Left lung (tissue), 10 donors: Measurements from ENCODE around the gene PIH1D2. TPM values are rescaled to one million over a fixed set of nuclear protein-coding genes. Genes with fewer than 3 reads are reported as not detected.

Experiments
- ATAC-seq: fragments of 200-7000 bp; cut with Tn5 transposase; one replicate; pipeline ENCODE4 v1.9.1; 2020; ENCODE audit warnings: moderate library complexity
- DNase-seq, 4 donors: peaks; one replicate each; pipeline ENCODE4 v3.0.0-alpha.2; 2013 to 2020
- H3K27ac ChIP-seq, 2 donors: fragments of 200-600 bp; sonication (generic) in 1 of 2; one replicate each; pipeline versions ENCODE4 v1.5.0 to v1.8.0; 2020 to 2021
- H3K27me3 ChIP-seq, 2 donors: fragments of 200-600 bp; sonication (generic) in 1 of 2; one replicate each; pipeline versions ENCODE4 v1.5.0 to v1.8.0; 2020 to 2021
- H3K36me3 ChIP-seq, 2 donors: fragments of 200-600 bp; sonication (generic) in 1 of 2; one replicate each; pipeline versions ENCODE4 v1.5.0 to v1.8.0; 2020 to 2021
- H3K4me1 ChIP-seq, 2 donors: fragments of 200-600 bp; one replicate each; pipeline ENCODE4 v1.8.0; 2021
- H3K4me3 ChIP-seq, 2 donors: fragments of 200-600 bp; sonication (generic) in 1 of 2; one replicate each; pipeline versions ENCODE4 v1.5.0 to v1.8.0; 2020 to 2021; ENCODE audit warnings: mild to moderate bottlenecking in 1 of 2
- H3K9me3 ChIP-seq, 2 donors: fragments of 200-600 bp; sonication (generic) in 1 of 2; one replicate each; pipeline versions ENCODE4 v1.5.0 to v1.8.0; 2020 to 2021
- intact Hi-C, 2 donors: fragments of 100-400 bp; cut with DNase I; formaldehyde crosslinking; loops; one replicate each; pipeline versions ENCODE4 v1.11.2 to v1.14.2; 2022
- polyA plus RNA-seq, 6 donors: library from polyadenylated mRNA; unstranded; fragments of 120-200 nt; gene quantifications; one replicate each; pipeline ENCODE4 v1.2.1, GENCODE V29; 2013; ENCODE audit not compliant: insufficient read length in 6 of 6
- total RNA-seq, 2 donors: library from RNA; stranded (reverse); fragmentation: NEBNext Ultra II Directional; extraction: Animal tissue kit (Norgen Biotek cat#: 25700); gene quantifications; one replicate each; pipeline ENCODE4 v1.2.1, GENCODE V29; 2021
- TF ChIP-seq, protein P1 (sequence below), 2 donors: fragments of 200-600 bp; sonication (generic) in 1 of 2; IDR thresholded peaks; one replicate each; pipeline versions ENCODE4 v1.5.0 to v1.8.0; 2021; ENCODE audit warnings: antibody characterized with exemption in 2 of 2
- donor health status: DM: no; HTN: yes; CAD: no.
- donor health status: DM: no; HTN: no; CAD: no.

Gene PIH1D2
- total and polyA plus RNA-seq, 8 donors: 2.7 to 9.3 (median 6.7) TPM

DNA sequence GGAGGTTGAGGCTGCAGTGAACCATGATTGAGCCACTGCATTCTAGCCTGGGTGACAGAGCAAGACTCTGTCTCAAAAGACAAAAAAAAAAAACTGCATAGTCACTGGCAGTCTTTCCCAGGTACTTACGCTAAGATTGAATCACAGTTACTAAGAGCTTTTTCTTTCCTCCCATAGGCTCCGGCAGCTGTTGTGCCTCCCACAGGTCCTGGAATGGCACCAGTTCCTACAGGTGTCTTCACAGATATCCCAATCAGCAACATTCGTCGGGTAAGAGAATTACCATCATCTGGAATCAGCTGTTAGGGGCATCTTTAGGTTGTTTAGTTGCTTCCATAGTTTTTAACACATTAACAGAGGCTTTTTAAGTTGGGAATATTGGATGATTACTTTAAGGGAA is 28.9 kb downstream of the PIH1D2 start:
- Histone ChIP-seq H3K4me3 (no peak overlapping the region), H3K4me1 (peaks cover 0 to 6% of the 10 kb centered on the region in 2 donors), H3K36me3 (peaks cover 0 to 80% of the 10 kb centered on the region in 2 donors), H3K9me3 (no peaks in the 10 kb centered on the region), H3K27me3 (no peaks in the 10 kb centered on the region), H3K27ac (no peak overlapping the region)
- no peak for ATAC-seq
- TF ChIP-seq, protein P1, sequence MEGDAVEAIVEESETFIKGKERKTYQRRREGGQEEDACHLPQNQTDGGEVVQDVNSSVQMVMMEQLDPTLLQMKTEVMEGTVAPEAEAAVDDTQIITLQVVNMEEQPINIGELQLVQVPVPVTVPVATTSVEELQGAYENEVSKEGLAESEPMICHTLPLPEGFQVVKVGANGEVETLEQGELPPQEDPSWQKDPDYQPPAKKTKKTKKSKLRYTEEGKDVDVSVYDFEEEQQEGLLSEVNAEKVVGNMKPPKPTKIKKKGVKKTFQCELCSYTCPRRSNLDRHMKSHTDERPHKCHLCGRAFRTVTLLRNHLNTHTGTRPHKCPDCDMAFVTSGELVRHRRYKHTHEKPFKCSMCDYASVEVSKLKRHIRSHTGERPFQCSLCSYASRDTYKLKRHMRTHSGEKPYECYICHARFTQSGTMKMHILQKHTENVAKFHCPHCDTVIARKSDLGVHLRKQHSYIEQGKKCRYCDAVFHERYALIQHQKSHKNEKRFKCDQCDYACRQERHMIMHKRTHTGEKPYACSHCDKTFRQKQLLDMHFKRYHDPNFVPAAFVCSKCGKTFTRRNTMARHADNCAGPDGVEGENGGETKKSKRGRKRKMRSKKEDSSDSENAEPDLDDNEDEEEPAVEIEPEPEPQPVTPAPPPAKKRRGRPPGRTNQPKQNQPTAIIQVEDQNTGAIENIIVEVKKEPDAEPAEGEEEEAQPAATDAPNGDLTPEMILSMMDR (IDR thresholded peaks at IDR 0.05): no peak
- DNase-seq: no peak
- intact Hi-C loops: no loop called here

- ATAC-seq (no peak), DNase-seq (no peak)
- peaks cover 0 to 90% of the 10 kb centered on the region in 2 donors for H3K36me3 ChIP-seq
- H3K27ac ChIP-seq: no peak overlapping the region
- H3K27me3 ChIP-seq: no peaks in the 10 kb centered on the region
- no peaks in the 10 kb centered on the region for H3K9me3 ChIP-seq
- no peaks in the 10 kb centered on the region for H3K4me1 ChIP-seq
- TF ChIP-seq, protein P1 (IDR thresholded peaks at IDR 0.05): no peak
- intact Hi-C loops: no loop called here
- H3K4me3 ChIP-seq: no peak overlapping the region
Measured at GRCh38 chr11:112042961-112043304, 30.9 kb downstream of the PIH1D2 start.

GRCh38 chr11:112042161-112042960 is 31.5 kb downstream of the PIH1D2 start:
- DNase-seq: no peak
- H3K27ac ChIP-seq: no peak overlapping the region
- no peaks in the 10 kb centered on the region for H3K4me1 ChIP-seq
- intact Hi-C loops: no loop called here
- H3K27me3 ChIP-seq: no peaks in the 10 kb centered on the region
- TF ChIP-seq, protein P1 (IDR thresholded peaks at IDR 0.05): no peak
- peaks cover 0 to 94% of the 10 kb centered on the region in 2 donors for H3K36me3 ChIP-seq
- H3K4me3 ChIP-seq: no peak overlapping the region
- no peak for ATAC-seq
- no peaks in the 10 kb centered on the region for H3K9me3 ChIP-seq

DNA sequence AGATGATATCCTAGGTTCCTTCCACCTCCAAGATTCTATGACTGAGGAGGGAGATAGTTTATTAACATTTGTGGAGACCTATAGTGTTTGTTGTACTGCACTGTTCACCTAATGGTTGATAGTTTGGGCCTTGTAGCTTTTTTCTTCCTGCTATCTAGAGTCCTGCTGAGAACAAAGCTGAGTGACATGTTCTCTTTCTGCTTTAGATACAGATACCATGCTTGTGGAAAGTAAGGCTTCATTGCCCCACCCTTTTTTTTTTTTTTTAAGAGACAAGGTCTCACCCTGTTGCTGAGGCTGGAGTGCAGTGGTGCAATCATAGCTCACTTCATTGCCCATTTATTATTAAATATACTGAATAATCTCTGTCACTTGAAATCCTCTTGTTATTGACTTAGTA is 36.3 kb downstream of the PIH1D2 start:
- DNase-seq (no peak), ATAC-seq (no peak)
- peaks cover 6 to 88% of the 10 kb centered on the region in 2 donors for H3K36me3 ChIP-seq
- no peak overlapping the region for H3K27ac ChIP-seq
- TF ChIP-seq, protein P1 (IDR thresholded peaks at IDR 0.05): no peak
- no peak overlapping the region for H3K4me3 ChIP-seq
- H3K4me1 ChIP-seq: no peaks in the 10 kb centered on the region
- intact Hi-C loops: no loop called here
- no peaks in the 10 kb centered on the region for H3K27me3 ChIP-seq
- H3K9me3 ChIP-seq: no peaks in the 10 kb centered on the region

GRCh38 chr11:112033902-112034301 is 39.9 kb downstream of the PIH1D2 start:
- Histone ChIP-seq H3K27ac (no peak overlapping the region), H3K4me3 (no peak overlapping the region), H3K27me3 (no peaks in the 10 kb centered on the region), H3K36me3 (peaks cover 6 to 89% of the 10 kb centered on the region in 2 donors), H3K9me3 (no peaks in the 10 kb centered on the region), H3K4me1 (no peaks in the 10 kb centered on the region)
- intact Hi-C loops: no loop called here
- TF ChIP-seq, protein P1 (IDR thresholded peaks at IDR 0.05): no peak
- ATAC-seq: no peak
- DNase-seq: no peak
